Right cardiac atrium (tissue), 5 donors: Measurements from ENCODE around the gene AFTPH. TPM values are rescaled to one million over a fixed set of nuclear protein-coding genes. Genes with fewer than 3 reads are reported as not detected.

Experiments used
- ATAC-seq, 2 donors: fragments of 200-7000 bp; cut with Tn5 transposase; one replicate each; pipeline versions ENCODE4 v1.8.0 to v1.9.1; 2020; ENCODE audit warnings: moderate library complexity in 2 of 2, mild to moderate bottlenecking in 1 of 2
- DNase-seq, 3 donors: peaks; one replicate each; pipeline ENCODE4 v3.0.0-alpha.2; 2020
- H3K27ac ChIP-seq: one replicate; pipeline ENCODE4 v1.5.1; 2013; ENCODE audit warnings: mild to moderate bottlenecking, low read length, control low read depth, moderate library complexity
- H3K27me3 ChIP-seq: one replicate; pipeline ENCODE4 v1.6.1; 2013; ENCODE audit not compliant: control insufficient read depth, insufficient read depth
- H3K4me1 ChIP-seq: one replicate; pipeline ENCODE4 v1.6.1; 2013; ENCODE audit warnings: low read length; ENCODE audit not compliant: control insufficient read depth, insufficient read depth
- H3K4me3 ChIP-seq: one replicate; pipeline ENCODE4 v1.5.1; 2013; ENCODE audit warnings: low read length, control low read depth
- H3K9me3 ChIP-seq: one replicate; pipeline ENCODE4 v1.6.1; 2013; ENCODE audit warnings: low read length; ENCODE audit not compliant: control insufficient read depth
- WGBS: extraction: QIAGEN DNeasy Blood & Tissue Kit; methylation state at CpG from one replicate; pipeline ENCODE4 v1.1.7; 2013; 5-methylcytosine and 5-hydroxymethylcytosine counted together
- intact Hi-C, 4 donors: fragments of 100-400 bp; cut with DNase I; formaldehyde crosslinking; loops; one replicate each; pipeline versions ENCODE4 v1.11.0 to v1.14.0; 2022 to 2023
- polyA plus RNA-seq: library from polyadenylated mRNA; stranded (reverse); fragments of 200-250 nt; gene quantifications from one replicate; pipeline ENCODE4 v1.2.3, GENCODE V29; 2013
- total RNA-seq, 4 donors: library from RNA; stranded (reverse); fragmentation: NEBNext Ultra II Directional; extraction: Animal tissue kit (Norgen Biotek cat#: 25700); gene quantifications; one replicate each; pipeline ENCODE4 v1.2.1, GENCODE V29; 2021
- donor health status: healthy with polysubstance abuse.
- donor health status: DM: no; HTN: yes; CAD: no.
- donor health status: DM: no; HTN: no; CAD: no.
- donor health status: DM: no; HTN: yes; CAD: no; lungs with severe emphysema.
- donor health status: DM: yes; HTN: yes; CAD: no.

The AFTPH gene
- total and polyA plus RNA-seq, 5 donors, result 9.4 to 16.3 (median 13.2) TPM

DNA sequence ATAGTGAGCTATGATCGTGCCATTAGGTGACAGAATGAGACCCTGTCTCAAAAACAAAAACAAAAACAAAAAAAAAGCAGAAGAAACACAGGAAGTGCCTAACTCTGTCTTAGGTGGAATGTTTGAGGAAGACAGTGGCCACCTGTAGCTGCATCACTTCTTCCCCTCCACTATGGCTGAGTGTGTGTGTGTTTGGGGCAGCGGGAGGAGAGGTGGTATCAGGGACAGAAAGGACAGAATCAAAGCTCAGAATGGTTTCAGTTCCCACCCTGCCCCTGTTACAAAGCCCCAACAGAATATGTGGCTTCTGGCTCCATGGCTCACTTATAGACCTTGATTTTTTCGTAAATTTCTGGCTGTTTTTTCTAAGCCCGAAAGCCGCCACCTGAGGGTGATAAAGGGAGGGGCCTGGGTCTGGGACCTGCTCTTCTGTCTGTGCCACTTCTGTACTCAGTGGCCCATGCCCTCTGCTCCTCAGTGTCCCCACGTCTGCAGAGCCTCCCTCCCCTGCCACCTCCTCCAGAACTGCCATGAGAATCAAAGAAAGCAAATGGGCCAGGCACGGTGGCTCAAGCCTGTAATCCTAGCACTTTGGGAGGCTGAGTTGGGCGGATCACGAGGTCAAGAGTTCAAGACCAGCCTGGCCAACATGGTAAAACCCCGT lies 102.2 kb downstream of the AFTPH start:
- ATAC-seq, result no peak
- no peaks in the 10 kb centered on the region for H3K27me3 ChIP-seq
- H3K9me3 ChIP-seq, result no peaks in the 10 kb centered on the region
- 88% methylated on average over 10 of the region's 10 CpGs for WGBS
- DNase-seq, result peak in 1 of 3 donors; percentile 12
- intact Hi-C loops, result no loop called here
- no peaks in the 10 kb centered on the region for H3K4me1 ChIP-seq
- no peak overlapping the region for H3K4me3 ChIP-seq
- H3K27ac ChIP-seq, result no peak overlapping the region

DNA sequence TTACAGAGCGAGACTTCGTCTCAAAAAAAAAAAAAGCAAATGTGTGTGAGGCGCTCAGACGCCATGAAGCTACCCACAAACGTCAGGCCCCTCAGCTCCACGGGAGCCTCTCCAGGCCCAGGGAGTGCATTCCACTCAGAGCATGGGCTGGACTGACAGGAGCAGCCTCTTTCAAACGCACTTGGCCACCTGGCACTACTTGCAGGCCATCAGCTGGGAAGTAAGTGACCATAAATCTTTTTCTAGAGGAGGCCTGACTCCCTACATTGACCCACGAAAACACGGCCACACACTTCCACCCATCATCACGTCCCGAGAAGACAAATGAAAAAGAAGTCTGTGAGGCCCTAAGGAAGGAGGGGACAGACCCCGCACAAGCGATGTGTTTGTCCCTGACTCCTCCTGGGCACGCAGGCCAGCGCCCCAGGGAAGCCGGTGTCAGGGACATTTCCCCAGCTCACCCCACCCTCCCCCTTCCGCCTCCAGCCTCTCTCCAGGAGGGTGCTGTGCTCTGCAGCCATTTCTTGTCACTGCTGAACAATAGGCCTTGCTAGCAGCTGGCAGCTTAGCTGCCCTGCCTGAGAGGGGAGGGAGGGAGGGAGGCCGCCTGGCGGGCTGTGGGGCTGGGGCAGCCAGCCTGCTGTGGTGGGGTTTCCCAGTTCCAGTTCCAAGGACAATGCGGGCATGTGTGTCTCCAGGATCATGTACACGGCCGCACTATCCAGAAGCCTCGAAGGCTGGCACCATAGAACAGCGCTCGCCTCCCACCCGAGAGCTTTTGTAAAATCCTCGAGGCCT lies 103.0 kb downstream of the AFTPH start:
- 70% methylated on average over 27 of the region's 27 CpGs for WGBS
- DNase-seq, result peak in 1 of 3 donors; percentile 50
- Histone ChIP-seq H3K4me3 (no peak overlapping the region), H3K9me3 (no peaks in the 10 kb centered on the region), H3K4me1 (no peaks in the 10 kb centered on the region), H3K27me3 (no peaks in the 10 kb centered on the region), H3K27ac (no peak overlapping the region)
- intact Hi-C loops, result no loop called here
- peak in 1 of 2 donors; percentile 21 for ATAC-seq

DNA sequence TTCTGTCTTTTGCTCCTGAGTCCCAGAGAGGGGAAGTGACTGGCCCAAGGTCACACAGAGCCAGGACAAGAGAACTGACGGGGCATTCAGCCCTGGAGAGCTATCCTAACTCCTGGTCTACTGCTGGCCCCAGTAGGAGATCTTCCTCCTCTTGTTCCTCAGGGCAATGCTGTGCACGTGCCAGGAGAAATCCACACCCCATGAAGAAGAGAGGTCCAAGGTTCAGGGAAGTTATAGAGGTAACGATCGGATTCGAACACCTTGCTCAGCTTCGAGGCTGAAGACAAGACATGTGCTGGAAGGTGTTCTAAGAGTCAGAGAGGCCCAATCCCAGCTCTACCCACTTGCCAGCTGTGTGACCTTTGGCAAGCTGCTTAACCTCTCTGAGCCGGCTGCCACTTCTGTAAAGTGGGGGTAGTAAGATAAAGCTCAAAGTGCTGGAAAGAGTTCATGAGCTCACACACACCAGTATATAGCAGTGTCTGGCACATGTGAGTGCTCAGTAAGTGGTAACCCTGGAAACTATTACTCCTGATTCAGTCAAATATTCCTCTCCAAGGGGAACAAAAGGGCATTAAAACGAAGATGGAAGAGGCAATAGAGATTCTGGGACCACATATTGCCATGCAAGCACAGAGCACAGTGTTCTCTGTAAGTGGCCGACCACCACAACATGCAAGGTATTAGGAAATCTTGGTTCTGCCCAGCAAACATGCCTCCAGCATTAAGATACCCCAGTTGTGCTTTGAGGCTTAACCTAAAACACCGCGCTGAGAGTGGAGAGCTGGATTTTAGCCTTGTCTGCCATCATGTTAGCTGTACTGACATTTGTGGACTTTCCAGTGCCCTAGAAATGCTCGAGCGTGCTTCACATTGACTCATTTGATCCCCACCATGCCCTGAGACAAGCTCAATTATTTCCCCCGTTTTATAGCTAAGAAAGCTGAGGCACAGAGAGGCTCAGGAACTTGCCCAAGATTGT lies 104.0 kb downstream of the AFTPH start:
- DNase-seq (peak in 1 of 3 donors; percentile 9), ATAC-seq (no peak)
- no peak overlapping the region for H3K27ac ChIP-seq
- H3K4me3 ChIP-seq, result no peak overlapping the region
- no peaks in the 10 kb centered on the region for H3K9me3 ChIP-seq
- intact Hi-C loops, result no loop called here
- no peaks in the 10 kb centered on the region for H3K4me1 ChIP-seq
- no peaks in the 10 kb centered on the region for H3K27me3 ChIP-seq
- 82% methylated on average over 14 of the region's 14 CpGs for WGBS

DNA sequence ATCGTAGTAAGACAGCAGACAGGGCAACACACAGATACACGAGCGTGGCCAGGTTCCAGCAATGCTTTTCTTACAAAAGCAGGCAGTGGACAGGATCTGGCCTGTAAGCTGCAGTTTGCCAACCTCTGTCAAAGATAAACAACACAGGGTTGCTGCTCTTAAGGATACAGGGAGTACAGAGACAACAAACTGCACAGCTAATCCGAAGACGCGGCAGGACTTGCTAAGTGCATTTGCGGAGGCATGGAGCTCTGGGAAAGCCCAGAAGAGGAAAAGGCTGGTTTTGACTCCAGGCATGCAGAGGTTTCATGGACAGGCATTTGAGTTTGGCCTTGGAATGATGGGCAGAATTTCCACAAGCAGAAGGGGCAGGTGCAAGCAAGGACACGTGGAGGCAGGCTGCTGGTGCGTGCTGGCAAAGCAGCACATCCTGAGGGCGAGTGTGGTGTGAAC lies 105.2 kb downstream of the AFTPH start:
- intact Hi-C loops, result no loop called here
- Histone ChIP-seq H3K27ac (no peak overlapping the region), H3K4me1 (no peaks in the 10 kb centered on the region), H3K27me3 (no peaks in the 10 kb centered on the region), H3K9me3 (no peaks in the 10 kb centered on the region), H3K4me3 (no peak overlapping the region)
- WGBS, result 74% methylated on average over 10 of the region's 10 CpGs
- no peak for ATAC-seq
- peak in 1 of 3 donors; percentile 37 for DNase-seq

DNA sequence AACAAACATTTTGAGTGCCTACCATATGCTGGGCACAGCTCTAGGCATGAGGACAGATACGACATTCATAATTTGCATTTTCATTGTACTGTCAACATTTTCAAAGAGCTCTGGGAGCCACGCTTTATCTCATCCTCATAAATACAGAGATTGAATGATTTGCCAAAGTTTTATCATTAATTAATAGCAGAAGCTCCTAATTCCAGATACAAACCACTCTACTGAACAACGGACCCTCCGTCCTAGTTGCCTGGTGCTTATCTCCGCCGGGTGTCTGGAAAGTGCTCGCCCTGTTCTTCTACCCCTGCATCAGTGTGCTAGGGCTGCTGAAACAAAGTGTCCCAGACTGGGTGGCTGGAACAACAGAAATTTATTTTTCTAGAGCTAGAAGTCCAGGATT lies 105.7 kb downstream of the AFTPH start:
- WGBS, result 87% methylated on average over 7 of the region's 7 CpGs
- H3K27ac ChIP-seq, result no peak overlapping the region
- H3K27me3 ChIP-seq, result no peaks in the 10 kb centered on the region
- intact Hi-C loops, result no loop called here
- H3K4me1 ChIP-seq, result no peaks in the 10 kb centered on the region
- DNase-seq, result no peak
- ATAC-seq, result no peak
- no peaks in the 10 kb centered on the region for H3K9me3 ChIP-seq
- H3K4me3 ChIP-seq, result no peak overlapping the region

DNA sequence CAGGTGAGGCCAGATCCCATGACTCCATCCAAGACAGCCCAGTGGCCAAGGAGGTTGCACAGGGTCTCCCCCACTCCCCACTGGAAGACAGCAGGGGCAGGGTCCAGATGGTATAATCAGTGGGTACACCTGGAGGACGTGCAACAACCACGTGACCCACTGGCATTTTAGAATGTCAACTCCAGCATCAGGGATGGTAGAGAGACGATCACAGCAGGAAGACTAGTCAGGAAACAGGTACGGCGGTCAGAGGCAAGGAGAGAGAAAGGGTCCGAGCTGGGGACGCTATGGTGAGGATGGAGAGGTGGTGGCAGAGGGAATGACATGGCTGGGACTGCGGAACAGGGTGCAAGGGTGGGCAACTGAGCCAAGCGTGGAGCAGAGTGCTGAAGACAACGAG lies 106.6 kb downstream of the AFTPH start:
- Histone ChIP-seq H3K4me3 (no peak overlapping the region), H3K27ac (no peak overlapping the region), H3K27me3 (no peaks in the 10 kb centered on the region), H3K9me3 (no peaks in the 10 kb centered on the region), H3K4me1 (no peaks in the 10 kb centered on the region)
- 90% methylated on average over 10 of the region's 10 CpGs for WGBS
- DNase-seq, result peak in 1 of 3 donors; percentile 14
- intact Hi-C loops, result no loop called here
- no peak for ATAC-seq

DNA sequence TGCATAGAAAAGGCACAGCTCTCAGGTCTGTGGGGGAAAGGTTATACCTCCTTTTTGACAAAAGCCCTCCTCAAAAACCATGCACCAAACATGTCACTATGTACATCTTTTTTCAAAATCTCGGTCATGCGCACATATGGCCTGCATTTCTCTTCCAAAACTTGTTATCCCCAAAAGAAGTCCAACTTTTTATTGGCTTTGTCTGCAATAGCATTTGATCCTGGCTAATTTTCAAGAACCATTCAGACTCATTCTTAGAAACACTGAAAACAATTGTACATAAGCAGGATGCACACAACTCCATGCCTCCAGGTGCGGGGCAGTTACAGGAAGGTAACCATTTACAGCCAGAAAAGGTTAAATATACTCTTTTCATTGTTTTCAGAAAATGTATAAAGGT lies 107.6 kb downstream of the AFTPH start:
- no peaks in the 10 kb centered on the region for H3K27me3 ChIP-seq
- 94% methylated on average over 3 of the region's 3 CpGs for WGBS
- no peak overlapping the region for H3K27ac ChIP-seq
- no peaks in the 10 kb centered on the region for H3K4me1 ChIP-seq
- intact Hi-C loops, result no loop called here
- no peaks in the 10 kb centered on the region for H3K9me3 ChIP-seq
- H3K4me3 ChIP-seq, result no peak overlapping the region
- DNase-seq (no peak), ATAC-seq (no peak)

DNA sequence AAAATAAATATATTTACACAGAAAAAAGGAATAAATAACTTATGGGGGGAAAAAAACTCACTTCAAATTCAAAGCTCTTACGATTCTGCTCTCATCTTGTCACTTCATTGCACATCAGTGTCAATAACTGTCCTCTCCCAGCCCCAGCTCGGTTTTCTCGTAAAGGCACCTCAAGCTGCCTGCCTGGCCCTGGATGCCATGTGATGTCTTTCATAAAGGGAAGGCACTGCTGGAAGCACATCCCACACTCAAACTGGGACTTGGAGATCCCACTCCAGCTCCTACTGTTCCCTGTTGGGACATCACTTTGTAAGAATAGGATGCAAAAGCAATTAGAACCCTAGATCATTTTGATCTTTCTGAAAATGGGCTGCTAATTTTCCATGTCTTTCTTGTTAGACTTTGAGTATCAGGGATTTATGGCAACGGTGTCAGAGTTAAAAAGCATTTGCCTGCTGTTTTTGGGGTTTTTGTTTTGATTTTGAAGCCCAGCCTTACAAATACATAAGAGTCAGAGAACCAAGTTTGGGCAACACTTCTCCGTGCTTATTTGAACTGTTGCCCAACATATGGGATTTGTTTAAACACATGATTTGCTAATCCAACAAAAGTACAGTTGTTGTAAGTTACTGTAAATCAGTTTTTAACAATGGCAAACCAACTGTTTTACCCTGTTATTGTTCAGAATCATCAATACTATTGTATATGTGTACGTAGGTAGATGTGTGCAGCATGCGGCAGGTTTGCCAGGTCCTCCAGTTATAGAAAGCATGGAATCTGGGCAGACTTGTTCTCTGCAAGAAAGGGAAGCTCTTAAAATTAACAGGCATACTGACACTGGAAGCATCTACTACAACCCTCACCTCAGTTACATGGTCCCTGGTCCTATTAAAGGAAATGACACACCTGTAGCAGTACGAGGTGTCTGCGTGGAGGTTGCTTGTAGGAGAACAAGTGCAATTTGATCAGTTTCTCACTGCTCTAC lies 109.0 kb downstream of the AFTPH start:
- 85% methylated on average over 9 of the region's 9 CpGs for WGBS
- intact Hi-C loops, result no loop called here
- Histone ChIP-seq H3K27me3 (no peaks in the 10 kb centered on the region), H3K4me1 (peaks cover 2% of the 10 kb centered on the region), H3K9me3 (no peaks in the 10 kb centered on the region), H3K4me3 (no peak overlapping the region), H3K27ac (no peak overlapping the region)
- ATAC-seq (no peak), DNase-seq (no peak)

DNA sequence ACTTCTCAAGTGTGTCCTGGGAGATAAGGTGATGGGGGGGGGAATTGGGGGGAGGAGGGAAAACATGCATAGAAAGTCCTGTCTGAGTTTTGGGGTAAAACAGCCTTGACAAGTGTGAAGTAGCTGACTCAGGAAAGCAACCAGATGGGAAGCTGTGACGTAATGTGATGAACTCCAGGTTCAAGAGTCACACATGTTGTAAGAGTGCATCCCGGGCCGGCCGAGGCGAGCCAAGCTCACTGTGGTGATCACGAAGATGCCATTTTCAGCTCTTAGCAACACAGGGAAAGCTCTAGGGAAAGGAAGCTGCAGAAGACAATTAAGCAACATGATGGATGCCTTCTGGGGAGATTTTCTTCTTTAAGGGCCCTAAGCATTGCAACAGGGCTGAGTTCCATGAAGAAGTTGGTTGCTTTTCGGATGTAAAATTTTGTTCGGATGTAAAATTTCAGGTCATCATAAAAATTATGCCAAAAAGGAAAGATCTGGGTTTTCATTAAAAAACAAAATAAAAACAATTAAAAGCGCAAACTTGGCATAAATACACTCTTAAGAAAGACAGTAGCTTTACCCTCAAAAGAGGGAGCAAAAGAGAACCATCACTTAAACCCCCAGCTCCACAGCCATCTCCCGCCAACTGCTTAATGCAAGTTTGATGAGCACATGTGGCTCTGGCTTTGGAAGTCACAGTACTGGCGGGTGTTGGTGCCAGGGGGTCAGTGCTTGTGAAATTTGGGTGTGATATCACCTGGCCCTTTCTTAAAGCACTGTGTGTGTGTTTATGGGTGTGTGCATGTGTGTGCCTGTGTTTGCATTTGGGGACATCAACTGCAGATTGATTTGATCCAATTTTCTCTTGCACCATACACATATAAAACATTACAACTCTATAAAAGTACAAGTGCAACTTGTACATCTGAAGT lies 110.5 kb downstream of the AFTPH start:
- 83% methylated on average over 11 of the region's 11 CpGs for WGBS
- Histone ChIP-seq H3K4me3 (no peak overlapping the region), H3K4me1 (peaks cover 2% of the 10 kb centered on the region), H3K9me3 (no peaks in the 10 kb centered on the region), H3K27ac (no peak overlapping the region), H3K27me3 (no peaks in the 10 kb centered on the region)
- intact Hi-C loops, result no loop called here
- DNase-seq, result no peak
- ATAC-seq, result no peak
